Keratinocyte (primary cell): ENCODE results near the gene FBN1.

Source experiments
- CTCF ChIP-seq, 3 experiments: IDR thresholded peaks in 1 of 3; conservative IDR thresholded peaks in 1 of 3; optimal IDR thresholded peaks in 1 of 3; 2 replicates in 2 of 3; 3 replicates in 1 of 3; pipeline versions ENCODE3 to v1.5.1; 2011; ENCODE audit warnings: low read length in 3 of 3, mild to moderate bottlenecking in 3 of 3, moderate library complexity in 2 of 3, control low read depth in 1 of 3, inconsistent platforms in 1 of 3; ENCODE audit not compliant: insufficient read depth in 2 of 3; ENCODE audit errors: extremely low read depth in 1 of 3
- EZH2 ChIP-seq: IDR thresholded peaks from one replicate; pipeline ENCODE4 v1.6.1; 2012; ENCODE audit warnings: inconsistent platforms, mild to moderate bottlenecking, low read length, moderate library complexity

- TF ChIP-seq CTCF (optimal IDR thresholded peaks at IDR 0.05 in 1 of 3, IDR thresholded peaks at IDR 0.05 in 1 of 3, conservative IDR thresholded peaks at IDR 0.05 in 1 of 3; ENCODE audit: extremely low read depth in 1 of 3, insufficient read depth in 2 of 3, low read length in 3 of 3): no peak
- no peak for TF ChIP-seq EZH2
Observed at GRCh38 chr15:48596415-48596814, 49.1 kb downstream of the FBN1 start.
